ENCODE data around the gene MYO7A.

Gene MYO7A

DNA sequence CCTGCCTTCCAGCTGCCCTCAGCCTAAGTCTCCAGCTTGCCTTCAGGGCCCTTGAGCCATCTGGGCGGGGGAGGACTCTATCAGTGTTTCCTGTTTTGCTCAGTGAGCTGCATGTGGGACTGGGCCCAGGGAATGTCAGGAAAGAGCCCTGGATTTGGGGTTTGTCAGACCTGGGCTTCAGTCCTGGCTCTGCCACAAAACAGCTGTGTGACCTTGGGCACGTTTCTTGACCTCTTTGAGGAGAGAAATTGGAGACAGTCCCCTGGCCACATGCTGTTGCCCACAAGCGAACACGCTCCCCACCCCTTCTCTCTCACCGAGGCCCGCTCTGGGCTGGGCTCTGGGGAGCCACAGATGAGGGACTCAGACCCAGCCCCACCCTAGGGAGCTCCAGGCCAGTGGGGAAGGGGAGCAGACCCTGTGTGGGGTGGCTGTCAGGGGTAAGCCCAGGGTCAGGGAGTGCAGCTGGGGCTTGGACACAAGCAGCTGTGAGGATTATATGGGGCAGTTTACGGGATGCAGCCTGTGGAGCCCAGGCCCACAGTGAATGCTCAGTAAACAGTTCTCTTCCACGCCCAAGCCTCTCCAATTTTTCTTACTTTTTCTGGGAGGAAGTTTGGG, 12.3 kb downstream of the MYO7A start:
- peak; percentile 27 for DNase-seq (ENCODE audit: low read depth)
- no peak overlapping the region for H3K4me3 ChIP-seq (ENCODE audit: low read length)
- no peak for TF ChIP-seq CTCF (IDR thresholded peaks at IDR 0.05; ENCODE audit: insufficient read depth, low read depth, low read length, missing control alignments)

GRCh38 chr11:77141034-77141433, 13.0 kb downstream of the MYO7A start:
- no peak for TF ChIP-seq CTCF (IDR thresholded peaks at IDR 0.05; ENCODE audit: insufficient read depth, low read depth, low read length, missing control alignments)
- DNase-seq (ENCODE audit: low read depth): peak; percentile 84

GRCh38 chr11:77141475-77141874, 13.4 kb downstream of the MYO7A start:
- no peak for TF ChIP-seq CTCF (IDR thresholded peaks at IDR 0.05; ENCODE audit: insufficient read depth, low read depth, low read length, missing control alignments)
- no peak overlapping the region for H3K4me3 ChIP-seq (ENCODE audit: low read length)
- no peak for DNase-seq (ENCODE audit: low read depth)

More at GRCh38 chr11:77141034-77141433, 13.0 kb downstream of the MYO7A start:
- no peak overlapping the region for H3K4me3 ChIP-seq (ENCODE audit: low read length)

GRCh38 chr11:77142091-77142975, 14.3 kb downstream of the MYO7A start:
- H3K4me3 ChIP-seq (ENCODE audit: low read length): no peak overlapping the region
- no peak for TF ChIP-seq CTCF (IDR thresholded peaks at IDR 0.05; ENCODE audit: insufficient read depth, low read depth, low read length, missing control alignments)

GRCh38 chr11:77143405-77144020, 15.5 kb downstream of the MYO7A start:
- no peak for TF ChIP-seq CTCF (IDR thresholded peaks at IDR 0.05; ENCODE audit: insufficient read depth, low read depth, low read length, missing control alignments)
- no peak overlapping the region for H3K4me3 ChIP-seq (ENCODE audit: low read length)
- DNase-seq (ENCODE audit: low read depth): no peak

More at GRCh38 chr11:77142091-77142975, 14.3 kb downstream of the MYO7A start:
- DNase-seq (ENCODE audit: low read depth): no peak

DNA sequence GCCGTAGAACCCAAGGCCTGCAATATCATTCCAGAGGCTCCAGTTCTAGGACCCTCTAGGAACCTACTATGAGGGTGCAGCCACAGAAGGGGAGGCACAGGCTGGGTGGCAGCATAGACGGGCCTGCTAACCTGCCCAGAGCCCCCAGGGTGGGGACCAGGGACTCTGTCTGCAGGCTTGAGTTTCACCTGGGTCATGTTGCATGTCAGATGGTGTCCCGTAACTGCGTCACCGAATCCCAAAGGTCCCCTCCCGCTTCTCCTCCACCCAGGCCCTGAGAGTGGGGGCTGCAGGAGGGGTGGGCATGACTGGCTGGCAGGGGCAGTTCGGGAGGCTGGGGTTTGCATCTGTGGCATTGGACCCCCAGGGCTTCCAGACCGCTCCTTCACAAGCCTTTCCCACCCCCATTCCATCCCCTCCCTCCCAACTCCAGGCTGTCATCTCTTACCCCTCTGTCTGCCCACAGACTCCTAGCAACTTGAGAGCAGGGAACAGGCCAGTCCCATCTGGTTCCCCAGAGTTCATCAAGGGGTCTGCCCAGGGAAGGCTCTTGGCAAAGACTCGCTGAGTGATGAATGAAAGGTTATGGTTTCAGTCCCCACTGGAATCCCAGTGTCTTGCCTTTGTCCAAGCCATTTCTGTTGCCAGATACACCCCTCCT, 16.3 kb downstream of the MYO7A start:
- no peak overlapping the region for H3K4me3 ChIP-seq (ENCODE audit: low read length)
- TF ChIP-seq CTCF (IDR thresholded peaks at IDR 0.05; ENCODE audit: insufficient read depth, low read depth, low read length, missing control alignments): no peak
- DNase-seq (ENCODE audit: low read depth): no peak

All from epithelial cell of esophagus (primary cell).